OCI-LY7 (cell line): ENCODE measurements around the gene STRBP. TPM values are rescaled to one million over a fixed set of nuclear protein-coding genes. Genes with fewer than 3 reads are reported as not detected.

Experiments
- BruUV-seq: library from RNA; stranded (reverse); fragments of 400-500 nt; replicated peaks from 2 replicates; lab custom pipeline; 2021; lab: Mats Ljungman, UMichigan
- CTCF ChIA-PET: fragments of 300-600 bp; sonication (Branson Sonifier 250); formaldehyde crosslinking; loops from one replicate; lab custom pipeline; 2022; ENCODE audit warnings: antibody characterized with exemption; ENCODE audit not compliant: unreplicated experiment; lab: Charles Lee
- POLR2A ChIA-PET: fragments of 300-600 bp; sonication (Branson Sonifier 250); formaldehyde crosslinking; loops from one replicate; lab custom pipeline; 2022; ENCODE audit warnings: antibody characterized with exemption; lab: Charles Lee
- DNase-seq: peaks from one replicate; pipeline ENCODE4 v3.0.0-alpha.2; 2015; ENCODE audit warnings: low spot score
- H2AFZ ChIP-seq: fragments of 200-600 bp; sonication (generic), shearing (Covaris generic); 2 replicates; pipeline ENCODE4 v1.6.1; 2014; ENCODE audit warnings: mild to moderate bottlenecking, antibody characterized with exemption, low read length, moderate library complexity
- H3K27ac ChIP-seq: fragments of 200-600 bp; sonication (generic); 2 replicates; pipeline ENCODE4 v1.5.1; 2014; ENCODE audit warnings: mixed run types, low read depth, mild to moderate bottlenecking, moderate library complexity, low read length, inconsistent platforms; ENCODE audit not compliant: poor library complexity, severe bottlenecking
- H3K36me3 ChIP-seq: fragments of 200-600 bp; sonication (generic); 2 replicates; pipeline ENCODE4 v1.6.1; 2014; ENCODE audit warnings: mild to moderate bottlenecking, antibody characterized with exemption, low read length, moderate library complexity, mixed read lengths; ENCODE audit not compliant: insufficient read depth
- H3K4me1 ChIP-seq: fragments of 200-600 bp; sonication (generic); 2 replicates; pipeline ENCODE4 v1.5.1; 2014; ENCODE audit warnings: mild to moderate bottlenecking, low read length; ENCODE audit not compliant: insufficient read depth, poor library complexity, severe bottlenecking
- H3K4me2 ChIP-seq: fragments of 200-600 bp; sonication (generic); 2 replicates; pipeline ENCODE4 v1.6.1; 2014; ENCODE audit warnings: mild to moderate bottlenecking, low read length
- H3K4me3 ChIP-seq: fragments of 200-600 bp; sonication (generic); 2 replicates; pipeline ENCODE4 v1.5.1; 2014; ENCODE audit warnings: mild to moderate bottlenecking, low read depth, low read length; ENCODE audit not compliant: poor library complexity, severe bottlenecking
- H3K79me2 ChIP-seq: fragments of 200-600 bp; sonication (generic); 2 replicates; pipeline ENCODE4 v1.6.1; 2016; ENCODE audit warnings: low read depth, mild to moderate bottlenecking, low read length, moderate library complexity, mixed read lengths; ENCODE audit not compliant: insufficient read depth
- H3K9me2 ChIP-seq: fragments of 200-600 bp; sonication (generic); 2 replicates; pipeline ENCODE4 v1.6.1; 2016; ENCODE audit warnings: mild to moderate bottlenecking, low read length, mixed read lengths; ENCODE audit not compliant: insufficient read depth
- H3K9me3 ChIP-seq: fragments of 200-600 bp; sonication (generic); 2 replicates; pipeline ENCODE4 v1.6.1; 2014; ENCODE audit warnings: mild to moderate bottlenecking, mixed run types, low read length, mixed read lengths
- H4K20me1 ChIP-seq: fragments of 200-600 bp; sonication (generic); 2 replicates; pipeline ENCODE4 v1.6.1; 2014; ENCODE audit warnings: mild to moderate bottlenecking, antibody characterized with exemption, low read length, moderate library complexity, mixed read lengths; ENCODE audit not compliant: insufficient read depth
- EZH2phosphoT487 ChIP-seq: fragments of 200-600 bp; sonication (generic); IDR thresholded peaks from 2 replicates; pipeline ENCODE4 v1.6.1; 2018; ENCODE audit warnings: low read depth, borderline replicate concordance, mild to moderate bottlenecking, mixed run types, antibody characterized with exemption, low read length, moderate library complexity, mixed read lengths
- intact Hi-C: fragments of 100-400 bp; cut with micrococcal nuclease; formaldehyde crosslinking; loops from one replicate; pipeline ENCODE4 v1.10.0; 2022; ENCODE audit not compliant: unreplicated experiment
- total RNA-seq, 2 experiments: library from RNA; depleted of rRNA in 1 of 2; stranded (reverse); fragments of >200 nt in 1 of 2; shearing (Covaris generic) in 1 of 2; gene quantifications; 2 replicates each; pipeline ENCODE4 v1.2.3, GENCODE V29; 2014 to 2022
- TF ChIP-seq, protein P1 (sequence below): fragments of 200-600 bp; sonication (generic); conservative IDR thresholded peaks from 2 replicates; pipeline ENCODE4 v1.5.1; 2014; ENCODE audit warnings: mild to moderate bottlenecking, antibody characterized with exemption, low read length, moderate library complexity, mixed read lengths

STRBP gene
- total RNA-seq, 2 experiments from 2014 or later: 82.8 to 179 TPM

GRCh38 chr9:123097430-123098095 lies 170.8 kb downstream of the STRBP start:
- Histone ChIP-seq H3K36me3 (peaks cover 94% of the 10 kb centered on the region), H3K4me2 (no peak overlapping the region), H3K4me3 (no peak overlapping the region), H3K4me1 (peaks cover 40% of the 10 kb centered on the region), H3K79me2 (no peaks in the 10 kb centered on the region), H4K20me1 (no peaks in the 10 kb centered on the region), H3K9me2 (no peaks in the 10 kb centered on the region), H3K9me3 (peaks cover 6% of the 10 kb centered on the region; the same call in 1 of the 2 replicates), H2AFZ (no peak overlapping the region), H3K27ac (no peak overlapping the region)
- intact Hi-C loops: no loop called here
- BruUV-seq: no TSS peak
- CTCF ChIA-PET: no interaction called here
- no peak for DNase-seq
- POLR2A ChIA-PET: interaction anchor here (0.6 to 1.1 kb wide), 3 partner anchors 9 to 231 kb away, joined by 3 to 7 read pairs (median 3); no protein-coding TSS in a partner anchor
- TF ChIP-seq, protein P1, sequence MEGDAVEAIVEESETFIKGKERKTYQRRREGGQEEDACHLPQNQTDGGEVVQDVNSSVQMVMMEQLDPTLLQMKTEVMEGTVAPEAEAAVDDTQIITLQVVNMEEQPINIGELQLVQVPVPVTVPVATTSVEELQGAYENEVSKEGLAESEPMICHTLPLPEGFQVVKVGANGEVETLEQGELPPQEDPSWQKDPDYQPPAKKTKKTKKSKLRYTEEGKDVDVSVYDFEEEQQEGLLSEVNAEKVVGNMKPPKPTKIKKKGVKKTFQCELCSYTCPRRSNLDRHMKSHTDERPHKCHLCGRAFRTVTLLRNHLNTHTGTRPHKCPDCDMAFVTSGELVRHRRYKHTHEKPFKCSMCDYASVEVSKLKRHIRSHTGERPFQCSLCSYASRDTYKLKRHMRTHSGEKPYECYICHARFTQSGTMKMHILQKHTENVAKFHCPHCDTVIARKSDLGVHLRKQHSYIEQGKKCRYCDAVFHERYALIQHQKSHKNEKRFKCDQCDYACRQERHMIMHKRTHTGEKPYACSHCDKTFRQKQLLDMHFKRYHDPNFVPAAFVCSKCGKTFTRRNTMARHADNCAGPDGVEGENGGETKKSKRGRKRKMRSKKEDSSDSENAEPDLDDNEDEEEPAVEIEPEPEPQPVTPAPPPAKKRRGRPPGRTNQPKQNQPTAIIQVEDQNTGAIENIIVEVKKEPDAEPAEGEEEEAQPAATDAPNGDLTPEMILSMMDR: no peak
- TF ChIP-seq EZH2phosphoT487: no peak

GRCh38 chr9:123096987-123097386 lies 171.4 kb downstream of the STRBP start:
- intact Hi-C loops: no loop called here
- Histone ChIP-seq H3K9me3 (peaks cover 6% of the 10 kb centered on the region; the same call in 1 of the 2 replicates), H3K36me3 (peaks cover 94% of the 10 kb centered on the region), H3K4me1 (peaks cover 42% of the 10 kb centered on the region), H4K20me1 (no peaks in the 10 kb centered on the region), H3K4me3 (no peak overlapping the region), H3K79me2 (no peaks in the 10 kb centered on the region), H3K4me2 (no peak overlapping the region), H2AFZ (no peak overlapping the region), H3K27ac (no peak overlapping the region), H3K9me2 (no peaks in the 10 kb centered on the region)
- POLR2A ChIA-PET: interaction anchor here (0.6 kb wide), 1 partner anchor 231 kb away, joined by 7 read pairs; no protein-coding TSS in a partner anchor
- DNase-seq: no peak
- no TSS peak for BruUV-seq
- TF ChIP-seq, protein P1: no peak
- no peak for TF ChIP-seq EZH2phosphoT487
- CTCF ChIA-PET: no interaction called here

DNA sequence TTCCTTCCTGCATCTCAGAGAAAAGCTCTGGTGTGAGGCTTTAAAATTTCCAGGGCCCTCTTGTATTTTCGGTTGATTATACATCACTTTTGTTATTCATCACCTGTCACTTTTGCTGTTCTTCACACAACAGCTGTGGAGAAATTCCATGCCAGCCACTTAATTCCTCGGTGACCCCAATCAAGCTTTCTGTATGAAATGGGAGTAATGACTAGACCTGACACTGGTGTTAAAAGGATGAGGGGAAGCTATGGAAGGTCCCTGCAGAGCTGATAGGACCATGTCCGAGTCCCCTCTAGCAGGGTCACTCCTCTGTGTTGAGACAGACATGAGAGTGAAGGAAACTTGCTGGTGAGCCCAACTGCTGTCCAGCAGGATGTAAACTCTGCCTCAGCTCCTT lies 175.2 kb downstream of the STRBP start:
- Histone ChIP-seq H4K20me1 (no peaks in the 10 kb centered on the region), H3K4me3 (no peak overlapping the region), H3K4me2 (peak overlapping the region; percentile 19), H3K4me1 (peaks cover 79% of the 10 kb centered on the region), H3K79me2 (no peaks in the 10 kb centered on the region), H3K9me2 (no peaks in the 10 kb centered on the region), H2AFZ (no peak overlapping the region), H3K36me3 (peaks cover 75% of the 10 kb centered on the region), H3K27ac (peak overlapping the region; percentile 9), H3K9me3 (peaks cover 6% of the 10 kb centered on the region; the same call in 1 of the 2 replicates)
- intact Hi-C loops: no loop called here
- BruUV-seq: no TSS peak
- ChIA-PET POLR2A (interaction anchor here (0.7 to 2.3 kb wide), 13 partner anchors 8 to 256 kb away, joined by 3 to 10 read pairs (median 3); no protein-coding TSS in a partner anchor), CTCF (interaction anchor here (0.8 to 3.3 kb wide), 2 partner anchors 9 to 257 kb away, joined by 3 to 11 read pairs; no protein-coding TSS in a partner anchor)
- TF ChIP-seq, protein P1: no peak
- TF ChIP-seq EZH2phosphoT487: no peak
- DNase-seq: no peak
